WTC11 (cell line): ENCODE data around the gene C9orf50. TPM values are rescaled to one million over a fixed set of nuclear protein-coding genes. Genes with fewer than 3 reads are reported as not detected.

ENCODE experiments used
- ATAC-seq: fragments of 200-7000 bp; cut with Tn5 transposase; 2 replicates; pipeline ENCODE4 v1.10.0; 2021; ENCODE audit warnings: mild to moderate bottlenecking, moderate library complexity
- CTCF ChIA-PET: fragments of 300-600 bp; sonication (Branson Sonifier 250); formaldehyde crosslinking; loops from one replicate; lab custom pipeline; 2021; ENCODE audit warnings: antibody characterized with exemption; lab: Charles Lee
- POLR2A ChIA-PET: fragments of 350-600 bp; sonication (Branson Sonifier 250); formaldehyde crosslinking; loops from one replicate; lab custom pipeline; 2021; ENCODE audit warnings: antibody characterized with exemption; lab: Charles Lee
- DNase-seq: peaks from one replicate; pipeline ENCODE4 v3.0.0; 2021; ENCODE audit warnings: low spot score
- H3K27ac Mint-ChIP-seq: 2 replicates; pipeline ENCODE4 v1.8.0; 2021; ENCODE audit warnings: mixed read lengths
- H3K27me3 Mint-ChIP-seq: 2 replicates; pipeline ENCODE4 v1.8.0; 2021; ENCODE audit warnings: low read depth, mild to moderate bottlenecking, moderate library complexity, mixed read lengths
- H3K36me3 Mint-ChIP-seq: 2 replicates; pipeline ENCODE4 v1.8.0; 2021; ENCODE audit warnings: mixed read lengths
- H3K4me1 Mint-ChIP-seq: 2 replicates; pipeline ENCODE4 v1.8.0; 2022; ENCODE audit warnings: mixed read lengths
- H3K4me3 Mint-ChIP-seq: 2 replicates; pipeline ENCODE4 v1.8.0; 2021; ENCODE audit warnings: mild to moderate bottlenecking, moderate library complexity, mixed read lengths
- H3K9me3 Mint-ChIP-seq: 2 replicates; pipeline ENCODE4 v1.8.0; 2021; ENCODE audit warnings: mixed read lengths
- CREM ChIP-seq: sonication (generic); formaldehyde crosslinking; IDR thresholded peaks from 2 replicates; pipeline ENCODE4 v1.8.1; 2022; ENCODE audit warnings: mild to moderate bottlenecking, missing genetic modification reagents, moderate library complexity
- E2F4 ChIP-seq: sonication (generic); formaldehyde crosslinking; IDR thresholded peaks from 2 replicates; pipeline ENCODE4 v1.8.1; 2022; ENCODE audit warnings: low read depth, mild to moderate bottlenecking, moderate library complexity, missing genetic modification reagents, borderline replicate concordance
- ELF4 ChIP-seq: sonication (generic); formaldehyde crosslinking; IDR thresholded peaks from 2 replicates; pipeline ENCODE4 v1.8.1; 2022; ENCODE audit warnings: low read depth, mild to moderate bottlenecking, moderate library complexity, missing genetic modification reagents
- ERG ChIP-seq: fragments of 250-450 bp; sonication (Bioruptor Pico); IDR thresholded peaks from 2 replicates; pipeline ENCODE4 v1.8.0; 2021; ENCODE audit warnings: mild to moderate bottlenecking
- ETV6 ChIP-seq: sonication (generic); formaldehyde crosslinking; IDR thresholded peaks from 2 replicates; pipeline ENCODE4 v1.8.1; 2022; ENCODE audit warnings: mild to moderate bottlenecking, missing genetic modification reagents
- FOXK1 ChIP-seq: sonication (generic); formaldehyde crosslinking; IDR thresholded peaks from 2 replicates; pipeline ENCODE4 v1.8.0; 2022; ENCODE audit warnings: mild to moderate bottlenecking, moderate library complexity, missing genetic modification reagents
- FOXP4 ChIP-seq: sonication (generic); formaldehyde crosslinking; IDR thresholded peaks from 2 replicates; pipeline ENCODE4 v1.8.0; 2022; ENCODE audit warnings: mild to moderate bottlenecking, missing genetic modification reagents
- GABPB1 ChIP-seq: sonication (generic); formaldehyde crosslinking; IDR thresholded peaks from 2 replicates; pipeline ENCODE4 v1.8.1; 2023; ENCODE audit warnings: mild to moderate bottlenecking, missing genetic modification reagents
- JAZF1 ChIP-seq: fragments of 250-450 bp; sonication (Bioruptor Pico); IDR thresholded peaks from 2 replicates; pipeline ENCODE4 v1.9.0; 2021; ENCODE audit warnings: moderate library complexity, mild to moderate bottlenecking, inconsistent platforms
- MAX ChIP-seq: sonication (generic); formaldehyde crosslinking; IDR thresholded peaks from 2 replicates; pipeline ENCODE4 v1.8.0; 2022; ENCODE audit warnings: mild to moderate bottlenecking, missing genetic modification reagents
- MYBL2 ChIP-seq: sonication (generic); formaldehyde crosslinking; IDR thresholded peaks from 2 replicates; pipeline ENCODE4 v1.8.1; 2023; ENCODE audit warnings: mild to moderate bottlenecking, moderate library complexity, missing genetic modification reagents
- NR2C2 ChIP-seq: sonication (generic); formaldehyde crosslinking; IDR thresholded peaks from 2 replicates; pipeline ENCODE4 v1.8.0; 2022; ENCODE audit warnings: mild to moderate bottlenecking, missing genetic modification reagents
- RELA ChIP-seq: sonication (generic); formaldehyde crosslinking; IDR thresholded peaks from 2 replicates; pipeline ENCODE4 v1.8.1; 2022; ENCODE audit warnings: missing genetic modification reagents, mild to moderate bottlenecking, borderline replicate concordance
- RORB ChIP-seq: fragments of 250-450 bp; sonication (Bioruptor Pico); IDR thresholded peaks from 2 replicates; pipeline ENCODE4 v1.9.0; 2021; ENCODE audit warnings: mild to moderate bottlenecking
- SP1 ChIP-seq: sonication (generic); formaldehyde crosslinking; conservative IDR thresholded peaks from 2 replicates; pipeline ENCODE4 v1.8.1; 2022; ENCODE audit warnings: missing genetic modification reagents
- TEAD1 ChIP-seq: sonication (generic); formaldehyde crosslinking; IDR thresholded peaks from 2 replicates; pipeline ENCODE4 v1.8.0; 2022; ENCODE audit warnings: mild to moderate bottlenecking, missing genetic modification reagents
- TP53 ChIP-seq: sonication (generic); formaldehyde crosslinking; IDR thresholded peaks from 2 replicates; pipeline ENCODE4 v1.8.1; 2023; ENCODE audit warnings: mild to moderate bottlenecking, missing genetic modification reagents
- USF1 ChIP-seq: sonication (generic); formaldehyde crosslinking; IDR thresholded peaks from 2 replicates; pipeline ENCODE4 v1.8.0; 2022; ENCODE audit warnings: mild to moderate bottlenecking, missing genetic modification reagents
- ZBTB21 ChIP-seq: sonication (generic); formaldehyde crosslinking; IDR thresholded peaks from 2 replicates; pipeline ENCODE4 v1.8.1; 2023; ENCODE audit warnings: mild to moderate bottlenecking, missing genetic modification reagents, borderline replicate concordance
- ZNF121 ChIP-seq: sonication (generic); formaldehyde crosslinking; IDR thresholded peaks from 2 replicates; pipeline ENCODE4 v1.8.0; 2023; ENCODE audit warnings: missing genetic modification reagents
- ZNF219 ChIP-seq: sonication (generic); formaldehyde crosslinking; IDR thresholded peaks from 2 replicates; pipeline ENCODE4 v1.8.0; 2023; ENCODE audit warnings: missing genetic modification reagents, mild to moderate bottlenecking, borderline replicate concordance
- ZNF232 ChIP-seq: sonication (generic); formaldehyde crosslinking; IDR thresholded peaks from 2 replicates; pipeline ENCODE4 v1.8.0; 2022; ENCODE audit warnings: mild to moderate bottlenecking, missing genetic modification reagents
- ZNF416 ChIP-seq: fragments of 250-450 bp; sonication (Bioruptor Pico); IDR thresholded peaks from 2 replicates; pipeline ENCODE4 v1.9.0; 2021; ENCODE audit warnings: mild to moderate bottlenecking, inconsistent platforms
- total RNA-seq: library from RNA; stranded (reverse); gene quantifications from 3 replicates; pipeline ENCODE4 v1.2.3, GENCODE V29; 2021
- TF ChIP-seq, protein P1 (sequence below): sonication (generic); formaldehyde crosslinking; IDR thresholded peaks from 2 replicates; pipeline ENCODE4 v1.8.1; 2023; ENCODE audit warnings: mild to moderate bottlenecking, moderate library complexity, missing genetic modification reagents
- TF ChIP-seq, protein P2 (sequence below): sonication (generic); formaldehyde crosslinking; conservative IDR thresholded peaks from 2 replicates; pipeline ENCODE4 v1.8.1; 2022; ENCODE audit warnings: mild to moderate bottlenecking, missing genetic modification reagents
- TF ChIP-seq, protein P3 (sequence below): sonication (generic); formaldehyde crosslinking; IDR thresholded peaks from 2 replicates; pipeline ENCODE4 v1.8.0; 2023; ENCODE audit warnings: missing genetic modification reagents

Gene C9orf50
- total RNA-seq, 1 experiment from 2014 or later, result 0.11 TPM

- peaks cover 53% of the 10 kb centered on the region for H3K4me1 Mint-ChIP-seq
- peaks cover 8% of the 10 kb centered on the region for H3K36me3 Mint-ChIP-seq
- H3K9me3 Mint-ChIP-seq, result no peaks in the 10 kb centered on the region
- POLR2A ChIA-PET, result interaction anchor here (1.7 kb wide), 1 partner anchor 131 kb away, joined by 6 read pairs; no protein-coding TSS in a partner anchor
- TF ChIP-seq ELF4 (no peak), TEAD1 (CRISPR knock-in tag) (no peak; the same call in 1 of the 2 replicates), ETV6 (no peak), SP1 (CRISPR knock-in tag) (no peak), JAZF1 (CRISPR knock-in tag) (no peak), TP53 (CRISPR knock-in tag) (no peak)
- TF ChIP-seq, protein P1, sequence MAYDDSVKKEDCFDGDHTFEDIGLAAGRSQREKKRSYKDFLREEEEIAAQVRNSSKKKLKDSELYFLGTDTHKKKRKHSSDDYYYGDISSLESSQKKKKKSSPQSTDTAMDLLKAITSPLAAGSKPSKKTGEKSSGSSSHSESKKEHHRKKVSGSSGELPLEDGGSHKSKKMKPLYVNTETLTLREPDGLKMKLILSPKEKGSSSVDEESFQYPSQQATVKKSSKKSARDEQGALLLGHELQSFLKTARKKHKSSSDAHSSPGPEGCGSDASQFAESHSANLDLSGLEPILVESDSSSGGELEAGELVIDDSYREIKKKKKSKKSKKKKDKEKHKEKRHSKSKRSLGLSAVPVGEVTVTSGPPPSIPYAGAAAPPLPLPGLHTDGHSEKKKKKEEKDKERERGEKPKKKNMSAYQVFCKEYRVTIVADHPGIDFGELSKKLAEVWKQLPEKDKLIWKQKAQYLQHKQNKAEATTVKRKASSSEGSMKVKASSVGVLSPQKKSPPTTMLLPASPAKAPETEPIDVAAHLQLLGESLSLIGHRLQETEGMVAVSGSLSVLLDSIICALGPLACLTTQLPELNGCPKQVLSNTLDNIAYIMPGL, result no peak
- TF ChIP-seq, protein P2, sequence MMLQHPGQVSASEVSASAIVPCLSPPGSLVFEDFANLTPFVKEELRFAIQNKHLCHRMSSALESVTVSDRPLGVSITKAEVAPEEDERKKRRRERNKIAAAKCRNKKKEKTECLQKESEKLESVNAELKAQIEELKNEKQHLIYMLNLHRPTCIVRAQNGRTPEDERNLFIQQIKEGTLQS (CRISPR knock-in tag), result no peak
- TF ChIP-seq, protein P3, sequence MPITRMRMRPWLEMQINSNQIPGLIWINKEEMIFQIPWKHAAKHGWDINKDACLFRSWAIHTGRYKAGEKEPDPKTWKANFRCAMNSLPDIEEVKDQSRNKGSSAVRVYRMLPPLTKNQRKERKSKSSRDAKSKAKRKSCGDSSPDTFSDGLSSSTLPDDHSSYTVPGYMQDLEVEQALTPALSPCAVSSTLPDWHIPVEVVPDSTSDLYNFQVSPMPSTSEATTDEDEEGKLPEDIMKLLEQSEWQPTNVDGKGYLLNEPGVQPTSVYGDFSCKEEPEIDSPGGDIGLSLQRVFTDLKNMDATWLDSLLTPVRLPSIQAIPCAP, result no peak
- DNase-seq (no peak), ATAC-seq (no peak)
- H3K4me3 Mint-ChIP-seq, result peak overlapping the region; percentile 85
- CTCF ChIA-PET, result interaction anchor here (0.6 to 5.5 kb wide), 15 partner anchors 13 to 1729 kb away, joined by 3 to 65 read pairs (median 17); no protein-coding TSS in a partner anchor
- H3K27me3 Mint-ChIP-seq, result peaks cover 12% of the 10 kb centered on the region
- H3K27ac Mint-ChIP-seq, result peak overlapping the region; percentile 55
These were observed 5.9 kb upstream of the C9orf50 start for GRCh38 chr9:129626625-129627284.

DNA sequence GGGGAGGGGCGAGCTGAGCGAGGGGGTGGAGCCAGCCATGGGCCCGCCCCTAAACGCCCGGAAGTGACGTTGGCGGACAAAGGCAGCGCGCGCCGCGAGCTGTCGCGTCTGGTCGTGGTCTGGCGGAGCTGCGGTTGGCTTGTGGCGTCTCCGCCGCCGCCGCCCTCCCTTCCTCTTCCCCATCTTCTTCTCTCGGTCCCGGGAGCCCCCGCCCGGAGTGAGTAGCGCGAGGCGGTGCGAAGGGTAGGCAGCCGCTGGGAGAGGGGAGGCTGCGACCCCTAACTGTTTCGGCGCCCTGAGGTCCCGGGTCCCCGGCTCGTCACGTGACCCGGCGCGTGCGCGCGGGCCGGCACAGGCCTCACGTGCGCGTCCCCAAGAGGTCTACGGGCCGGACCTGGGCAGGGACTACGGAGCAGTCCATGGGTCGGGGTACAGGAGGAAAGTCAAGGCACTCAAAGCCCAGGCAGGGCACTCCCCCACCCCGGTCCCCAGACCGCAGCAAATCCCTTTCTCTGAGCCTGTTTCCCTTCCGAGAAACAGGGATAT, 5.3 kb upstream of the C9orf50 start, which contains the start of gene NTMT1:
TSS of gene NTMT1 (plus strand) at position 85 of the 546 bp plus-strand sequence. CDS start 6,541 bp downstream, outside the sequence.
- CTCF ChIA-PET, result interaction anchor here (0.6 to 5.5 kb wide), 30 partner anchors 9 to 1729 kb away, joined by 3 to 65 read pairs (median 7); partner anchors contain the start of gene IER5L
- peaks cover 50% of the 10 kb centered on the region for H3K4me1 Mint-ChIP-seq
- H3K27ac Mint-ChIP-seq, result peak within 1 kb of the TSS; percentile 65
- H3K27me3 Mint-ChIP-seq, result peaks cover 18% of the 10 kb centered on the region
- POLR2A ChIA-PET, result interaction anchor here (0.6 to 1.7 kb wide), 6 partner anchors 15 to 480 kb away, joined by 3 to 8 read pairs (median 4); no protein-coding TSS in a partner anchor
- H3K36me3 Mint-ChIP-seq, result peaks cover 8% of the 10 kb centered on the region
- ATAC-seq (peak; percentile 49), DNase-seq (peak; percentile 84)
- peak within 1 kb of the TSS; percentile 85 for H3K4me3 Mint-ChIP-seq
- H3K9me3 Mint-ChIP-seq, result no peaks in the 10 kb centered on the region
- TF ChIP-seq MYBL2 (CRISPR knock-in tag) (peak; percentile 80; the same call in 1 of the 2 replicates), ZNF232 (CRISPR knock-in tag) (peak; percentile 92), CREM (CRISPR knock-in tag) (peak; percentile 92), FOXK1 (CRISPR knock-in tag) (peak; percentile 31), ZNF121 (CRISPR knock-in tag) (no peak), RELA (CRISPR knock-in tag) (0 out of 2 replicates have a peak, but pooled peaks have one; percentile 60), ELF4 (no peak), USF1 (CRISPR knock-in tag) (peak; percentile 98), ERG (CRISPR knock-in tag) (no peak), ETV6 (peak; percentile 53; the same call in 1 of the 2 replicates), E2F4 (CRISPR knock-in tag) (no peak), NR2C2 (no peak), MAX (CRISPR knock-in tag) (peak; percentile 96), FOXP4 (peak; percentile 37; the same call in 1 of the 2 replicates), GABPB1 (CRISPR knock-in tag) (peak; percentile 76; the same call in 1 of the 2 replicates), RORB (no peak), ZNF219 (CRISPR knock-in tag) (no peak), ZNF416 (CRISPR knock-in tag) (no peak), ZBTB21 (CRISPR knock-in tag) (peak; percentile 47; the same call in 1 of the 2 replicates)
